Naive thymus-derived CD8-positive, alpha-beta T cell (primary cell): ENCODE data around the gene CD58. TPM values are rescaled to one million over a fixed set of nuclear protein-coding genes. Genes with fewer than 3 reads are reported as not detected.

Source experiments
- microRNA-seq: library from miRNA; unstranded; fragments of <30 nt; microRNA quantifications from one replicate; pipeline ENCODE4 v1.2.0, GENCODE V29; 2022; ENCODE audit warnings: borderline microRNAs expressed
- polyA plus RNA-seq, 3 donors: library from polyadenylated mRNA; unstranded; fragments of 300-500 nt; fragmentation: Illumina TruSeq; gene quantifications; one replicate each; pipeline ENCODE4 v1.2.3, GENCODE V29; 2021
- total RNA-seq, 8 experiments: library from RNA in 2 of 8; stranded (reverse) in 2 of 8; gene quantifications; one replicate each; pipeline ENCODE4 v1.2.3 and lab custom pipeline; 2021 to 2026

The CD58 gene
- total and polyA plus RNA-seq, 5 experiments from 2014 or later: 1.7 to 16.0 (median 4.8) TPM

Small RNA genes lying within 50 kb of the gene (microRNA-seq; reads per million reads assigned to microRNA genes)
- not detected for gene MIR548AC

Other genes with a start within 250 kb of the CD58 start
- 100 to 1,000 TPM; 248 to 261 TPM for gene ATP1A1, start 197.8 kb downstream of the CD58 start, total RNA-seq
- 10 to 100 TPM; 59.1 to 65.0 (median 60.6) TPM for gene ATP1A1, start 197.8 kb downstream of the CD58 start, polyA plus RNA-seq
- gene IGSF3, start 96.7 kb upstream of the CD58 start, total RNA-seq: under 1 TPM; 0.05 to 0.13 TPM
- not detected for gene IGSF3, start 96.7 kb upstream of the CD58 start, polyA plus RNA-seq
- gene CD2, start 183.4 kb upstream of the CD58 start, total RNA-seq: 100 to 1,000 TPM; 178 to 189 TPM
- 100 to 1,000 TPM; 197 to 240 (median 222) TPM for gene CD2, start 183.4 kb upstream of the CD58 start, polyA plus RNA-seq